Liver (tissue), 9 donors: ENCODE results near the gene FOXB1. TPM values are rescaled to one million over a fixed set of nuclear protein-coding genes. Genes with fewer than 3 reads are reported as not detected.

ENCODE experiments used
- DNase-seq: peaks from one replicate; pipeline ENCODE4 v3.0.0-alpha.2; 2017; ENCODE audit warnings: low spot score
- H3K27ac ChIP-seq, 2 donors: one replicate each; pipeline ENCODE4 v1.7.0; 2013; ENCODE audit warnings: inconsistent platforms in 2 of 2, low read length in 2 of 2, control low read depth in 1 of 2, low read depth in 1 of 2, mild to moderate bottlenecking in 1 of 2
- H3K27me3 ChIP-seq, 4 donors: one replicate each; pipeline versions ENCODE4 v1.6.1 to v1.7.0; 2013; ENCODE audit warnings: low read length in 3 of 4, inconsistent platforms in 1 of 4, mild to moderate bottlenecking in 1 of 4, moderate library complexity in 1 of 4; ENCODE audit not compliant: control insufficient read depth in 4 of 4, insufficient read depth in 4 of 4
- H3K36me3 ChIP-seq, 4 donors: one replicate each; pipeline versions ENCODE4 v1.6.1 to v1.7.0; 2013; ENCODE audit warnings: low read length in 3 of 4, mild to moderate bottlenecking in 3 of 4, low read depth in 1 of 4, moderate library complexity in 1 of 4; ENCODE audit not compliant: control insufficient read depth in 4 of 4, insufficient read depth in 3 of 4
- H3K4me1 ChIP-seq, 4 donors: one replicate each; pipeline versions ENCODE4 v1.6.1 to v1.7.0; 2013; ENCODE audit warnings: low read length in 3 of 4, mild to moderate bottlenecking in 3 of 4, moderate library complexity in 1 of 4; ENCODE audit not compliant: control insufficient read depth in 4 of 4, insufficient read depth in 4 of 4
- H3K4me3 ChIP-seq, 3 donors: one replicate each; pipeline versions ENCODE4 v1.6.1 to v1.7.0; 2013; ENCODE audit warnings: low read length in 3 of 3, control low read depth in 1 of 3, low read depth in 1 of 3, mild to moderate bottlenecking in 1 of 3
- H3K9ac ChIP-seq, 2 donors: one replicate each; pipeline ENCODE4 v1.7.0; 2013; ENCODE audit warnings: low read length in 2 of 2, mild to moderate bottlenecking in 2 of 2, moderate library complexity in 2 of 2, control low read depth in 1 of 2, low read depth in 1 of 2
- H3K9me3 ChIP-seq, 4 donors: one replicate each; pipeline versions ENCODE4 v1.6.1 to v1.7.0; 2013; ENCODE audit warnings: low read length in 3 of 4; ENCODE audit not compliant: control insufficient read depth in 4 of 4
- ATF3 ChIP-seq: IDR thresholded peaks from 2 replicates; pipeline ENCODE4 v1.6.1; 2016; ENCODE audit warnings: antibody characterized with exemption
- CTCF ChIP-seq: fragments of 150-350 bp; IDR thresholded peaks from 2 replicates; pipeline ENCODE4 v1.5.1; 2017; ENCODE audit warnings: improper control_type of control experiment, low read depth, low read length; ENCODE audit not compliant: missing input control
- EGR1 ChIP-seq, 2 donors: IDR thresholded peaks; 2 replicates each; pipeline ENCODE4 v1.6.1; 2016 to 2018; ENCODE audit warnings: antibody characterized with exemption in 2 of 2, low read depth in 2 of 2
- FOXA1 ChIP-seq: IDR thresholded peaks from 2 replicates; pipeline ENCODE4 v1.6.1; 2016; ENCODE audit warnings: antibody characterized with exemption
- FOXA2 ChIP-seq: IDR thresholded peaks from 2 replicates; pipeline ENCODE4 v1.6.1; 2016; ENCODE audit warnings: antibody characterized with exemption
- GABPA ChIP-seq, 2 donors: IDR thresholded peaks in 1 of 2; conservative IDR thresholded peaks in 1 of 2; 2 replicates each; pipeline ENCODE4 v1.6.1; 2016; ENCODE audit warnings: antibody characterized with exemption in 2 of 2, mild to moderate bottlenecking in 1 of 2, moderate library complexity in 1 of 2
- HNF4A ChIP-seq, 2 donors: conservative IDR thresholded peaks; 2 replicates each; pipeline ENCODE4 v1.6.1; 2016; ENCODE audit warnings: antibody characterized with exemption in 2 of 2, mild to moderate bottlenecking in 2 of 2
- HNF4G ChIP-seq: IDR thresholded peaks from 2 replicates; pipeline ENCODE4 v1.6.1; 2016; ENCODE audit warnings: antibody characterized with exemption
- JUND ChIP-seq, 2 donors: IDR thresholded peaks; 2 replicates each; pipeline ENCODE4 v1.6.1; 2016; ENCODE audit warnings: antibody characterized with exemption in 2 of 2
- MAX ChIP-seq: IDR thresholded peaks from 2 replicates; pipeline ENCODE4 v1.6.1; 2016; ENCODE audit warnings: antibody characterized with exemption
- NR2F2 ChIP-seq: IDR thresholded peaks from 2 replicates; pipeline ENCODE4 v1.6.1; 2016; ENCODE audit warnings: antibody characterized with exemption
- RAD21 ChIP-seq, 2 donors: IDR thresholded peaks; 2 replicates each; pipeline ENCODE4 v1.6.1; 2016; ENCODE audit warnings: antibody characterized with exemption in 2 of 2, mild to moderate bottlenecking in 2 of 2
- RXRA ChIP-seq, 2 donors: IDR thresholded peaks; 2 replicates each; pipeline ENCODE4 v1.6.1; 2017 to 2018; ENCODE audit warnings: antibody characterized with exemption in 2 of 2, mild to moderate bottlenecking in 1 of 2
- SP1 ChIP-seq: IDR thresholded peaks from 2 replicates; pipeline ENCODE4 v1.6.1; 2018; ENCODE audit warnings: antibody characterized with exemption, mild to moderate bottlenecking
- TAF1 ChIP-seq: conservative IDR thresholded peaks from 2 replicates; pipeline ENCODE4 v1.6.1; 2016; ENCODE audit warnings: antibody characterized with exemption, mild to moderate bottlenecking
- YY1 ChIP-seq: IDR thresholded peaks from 2 replicates; pipeline ENCODE4 v1.6.1; 2016; ENCODE audit warnings: antibody characterized with exemption, mild to moderate bottlenecking
- WGBS: extraction: QIAGEN DNeasy Blood & Tissue Kit; methylation state at CpG from one replicate; pipeline ENCODE4 v1.1.7; 2013; 5-methylcytosine and 5-hydroxymethylcytosine counted together
- polyA plus RNA-seq, 2 donors: library from polyadenylated mRNA; stranded (reverse) in 1 of 2; unstranded in 1 of 2; fragments of 200-250 nt in 1 of 2; fragments of >200 nt in 1 of 2; fragmentation: Nextera tagmentation in 1 of 2; extraction: Ambion mirVana in 1 of 2; gene quantifications; one replicate each; pipeline versions ENCODE4 v1.2.1 to v1.2.3, GENCODE V29; 2013 to 2015
- total RNA-seq, 2 donors: library from RNA; depleted of rRNA; stranded (reverse); fragments of >200 nt; gene quantifications; one replicate each; pipeline ENCODE4 v1.2.3, GENCODE V29; 2014
- TF ChIP-seq, protein P1 (sequence below): IDR thresholded peaks from 2 replicates; pipeline ENCODE4 v1.6.1; 2016; ENCODE audit warnings: antibody characterized with exemption
- TF ChIP-seq, protein P2 (sequence below): IDR thresholded peaks from 2 replicates; pipeline ENCODE4 v1.6.1; 2016; ENCODE audit warnings: antibody characterized with exemption, mild to moderate bottlenecking
- donor health status: healthy.
- donor health status: healthy.
- donor health status: healthy.
- donor health status: healthy.
- donor health status: healthy.

The FOXB1 gene
- total and polyA plus RNA-seq, 4 donors, result not detected

- Histone ChIP-seq H3K4me3 (no peak overlapping the region), H3K27me3 (peaks cover 11 to 52% (median 37%) of the 10 kb centered on the region in 4 donors), H3K9ac (no peak overlapping the region), H3K36me3 (no peaks in the 10 kb centered on the region), H3K27ac (no peak overlapping the region), H3K9me3 (no peaks in the 10 kb centered on the region), H3K4me1 (peaks cover 9 to 18% (median 14%) of the 10 kb centered on the region in 4 donors)
- DNase-seq, result no peak
- WGBS, result 7% methylated on average over 6 of the region's 6 CpGs
- no peak for TF ChIP-seq TAF1
These were observed 5.0 kb upstream of the FOXB1 start for GRCh38 chr15:59998950-59999611.

GRCh38 chr15:59999612-60000112 is 4.4 kb upstream of the FOXB1 start:
- Histone ChIP-seq H3K4me1 (peaks cover 13 to 24% (median 18%) of the 10 kb centered on the region in 4 donors), H3K4me3 (no peak overlapping the region), H3K27ac (no peak overlapping the region), H3K27me3 (peaks cover 10 to 51% (median 37%) of the 10 kb centered on the region in 4 donors), H3K36me3 (no peaks in the 10 kb centered on the region), H3K9ac (no peak overlapping the region), H3K9me3 (peaks cover 0 to 3% (median 0%) of the 10 kb centered on the region in 4 donors)
- TF ChIP-seq TAF1, result no peak
- no peak for TF ChIP-seq RXRA (IDR thresholded peaks at IDR 0.05)
- TF ChIP-seq HNF4A (conservative IDR thresholded peaks at IDR 0.05), result no peak
- no peak for TF ChIP-seq NR2F2
- TF ChIP-seq FOXA2, result no peak
- TF ChIP-seq FOXA1, result no peak
- no peak for TF ChIP-seq EGR1 (IDR thresholded peaks at IDR 0.05; ENCODE audit: low read depth in 2 of 2)
- TF ChIP-seq YY1, result no peak
- TF ChIP-seq MAX, result no peak
- no peak for TF ChIP-seq SP1
- no peak for TF ChIP-seq RAD21 (IDR thresholded peaks at IDR 0.05)
- no peak for TF ChIP-seq GABPA (IDR thresholded peaks at IDR 0.05 in 1 of 2, conservative IDR thresholded peaks at IDR 0.05 in 1 of 2)
- TF ChIP-seq, protein P1, sequence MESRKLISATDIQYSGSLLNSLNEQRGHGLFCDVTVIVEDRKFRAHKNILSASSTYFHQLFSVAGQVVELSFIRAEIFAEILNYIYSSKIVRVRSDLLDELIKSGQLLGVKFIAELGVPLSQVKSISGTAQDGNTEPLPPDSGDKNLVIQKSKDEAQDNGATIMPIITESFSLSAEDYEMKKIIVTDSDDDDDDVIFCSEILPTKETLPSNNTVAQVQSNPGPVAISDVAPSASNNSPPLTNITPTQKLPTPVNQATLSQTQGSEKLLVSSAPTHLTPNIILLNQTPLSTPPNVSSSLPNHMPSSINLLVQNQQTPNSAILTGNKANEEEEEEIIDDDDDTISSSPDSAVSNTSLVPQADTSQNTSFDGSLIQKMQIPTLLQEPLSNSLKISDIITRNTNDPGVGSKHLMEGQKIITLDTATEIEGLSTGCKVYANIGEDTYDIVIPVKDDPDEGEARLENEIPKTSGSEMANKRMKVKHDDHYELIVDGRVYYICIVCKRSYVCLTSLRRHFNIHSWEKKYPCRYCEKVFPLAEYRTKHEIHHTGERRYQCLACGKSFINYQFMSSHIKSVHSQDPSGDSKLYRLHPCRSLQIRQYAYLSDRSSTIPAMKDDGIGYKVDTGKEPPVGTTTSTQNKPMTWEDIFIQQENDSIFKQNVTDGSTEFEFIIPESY, result no peak
- no peak for TF ChIP-seq ATF3
- no peak for TF ChIP-seq JUND (IDR thresholded peaks at IDR 0.05)
- no peak for TF ChIP-seq HNF4G
- no peak for TF ChIP-seq CTCF
- TF ChIP-seq, protein P2, sequence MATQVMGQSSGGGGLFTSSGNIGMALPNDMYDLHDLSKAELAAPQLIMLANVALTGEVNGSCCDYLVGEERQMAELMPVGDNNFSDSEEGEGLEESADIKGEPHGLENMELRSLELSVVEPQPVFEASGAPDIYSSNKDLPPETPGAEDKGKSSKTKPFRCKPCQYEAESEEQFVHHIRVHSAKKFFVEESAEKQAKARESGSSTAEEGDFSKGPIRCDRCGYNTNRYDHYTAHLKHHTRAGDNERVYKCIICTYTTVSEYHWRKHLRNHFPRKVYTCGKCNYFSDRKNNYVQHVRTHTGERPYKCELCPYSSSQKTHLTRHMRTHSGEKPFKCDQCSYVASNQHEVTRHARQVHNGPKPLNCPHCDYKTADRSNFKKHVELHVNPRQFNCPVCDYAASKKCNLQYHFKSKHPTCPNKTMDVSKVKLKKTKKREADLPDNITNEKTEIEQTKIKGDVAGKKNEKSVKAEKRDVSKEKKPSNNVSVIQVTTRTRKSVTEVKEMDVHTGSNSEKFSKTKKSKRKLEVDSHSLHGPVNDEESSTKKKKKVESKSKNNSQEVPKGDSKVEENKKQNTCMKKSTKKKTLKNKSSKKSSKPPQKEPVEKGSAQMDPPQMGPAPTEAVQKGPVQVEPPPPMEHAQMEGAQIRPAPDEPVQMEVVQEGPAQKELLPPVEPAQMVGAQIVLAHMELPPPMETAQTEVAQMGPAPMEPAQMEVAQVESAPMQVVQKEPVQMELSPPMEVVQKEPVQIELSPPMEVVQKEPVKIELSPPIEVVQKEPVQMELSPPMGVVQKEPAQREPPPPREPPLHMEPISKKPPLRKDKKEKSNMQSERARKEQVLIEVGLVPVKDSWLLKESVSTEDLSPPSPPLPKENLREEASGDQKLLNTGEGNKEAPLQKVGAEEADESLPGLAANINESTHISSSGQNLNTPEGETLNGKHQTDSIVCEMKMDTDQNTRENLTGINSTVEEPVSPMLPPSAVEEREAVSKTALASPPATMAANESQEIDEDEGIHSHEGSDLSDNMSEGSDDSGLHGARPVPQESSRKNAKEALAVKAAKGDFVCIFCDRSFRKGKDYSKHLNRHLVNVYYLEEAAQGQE, result no peak
- WGBS, result 6% methylated on average over 28 of the region's 28 CpGs
- no peak for DNase-seq
